Measurements from ENCODE around the gene SERP2. TPM values are rescaled to one million over a fixed set of nuclear protein-coding genes. Genes with fewer than 3 reads are reported as not detected.

The SERP2 gene
- total RNA-seq, 1 experiment from 2014 or later: not detected

GRCh38 chr13:44439452-44440024 lies 65.9 kb downstream of the SERP2 start:
- Histone ChIP-seq H3K27me3 (ENCODE audit: insufficient read depth, low read length) (no peaks in the 10 kb centered on the region), H3K9me2 (ENCODE audit: insufficient read depth) (no peaks in the 10 kb centered on the region), H3K27ac (ENCODE audit: low read depth, low read length) (no peak overlapping the region), H3K9ac (ENCODE audit: low read length) (no peak overlapping the region), H3K9me3 (ENCODE audit: control insufficient read depth in 1 of 2, insufficient read depth in 1 of 2, low read depth in 1 of 2, low read length in 2 of 2) (no peaks in the 10 kb centered on the region), H4K20me1 (ENCODE audit: insufficient read depth) (peaks cover 6% of the 10 kb centered on the region; the same call in 1 of the 2 replicates), H3K4me1 (ENCODE audit: control insufficient read depth in 1 of 2, insufficient read depth in 2 of 2, low read length in 2 of 2) (peaks cover 19 to 28% of the 10 kb centered on the region in 2 experiments), H3K36me3 (ENCODE audit: control insufficient read depth in 1 of 2, insufficient read depth in 2 of 2, low read length in 2 of 2) (peaks cover 3 to 12% of the 10 kb centered on the region in 2 experiments; a peak in 2 of 4 replicates), H3K79me2 (ENCODE audit: insufficient read depth, low read length) (peaks cover 21% of the 10 kb centered on the region), H3K4me2 (ENCODE audit: low read length) (no peak overlapping the region), H2AFZ (ENCODE audit: low read depth, low read length, poor library complexity, severe bottlenecking) (no peak overlapping the region), H3K4me3 (replicated peaks in 1 of 2; ENCODE audit: low read depth in 1 of 2, low read length in 2 of 2) (no peak overlapping the region)
- TF ChIP-seq EZH2phosphoT487 (IDR thresholded peaks at IDR 0.05; ENCODE audit: borderline replicate concordance): no peak
- no peak for TF ChIP-seq CEBPB (IDR thresholded peaks at IDR 0.05; ENCODE audit: low read depth)
- TF ChIP-seq RAD21 (IDR thresholded peaks at IDR 0.05; ENCODE audit: low read depth): no peak
- TF ChIP-seq CBX3 (IDR thresholded peaks at IDR 0.05; ENCODE audit: low read depth): no peak
- no peak for TF ChIP-seq ZFX (IDR thresholded peaks at IDR 0.05)
- no peak for TF ChIP-seq SRF (IDR thresholded peaks at IDR 0.05; ENCODE audit: low read depth)
- TF ChIP-seq TCF7L2 (IDR thresholded peaks at IDR 0.05; ENCODE audit: borderline replicate concordance, extremely low read depth, insufficient read depth, insufficient read length): no peak
- ChIA-PET RAD21 (ENCODE audit: low non-redundant PET in 1 of 2, low total read pairs in 2 of 2, uncharacterized antibody in 2 of 2, unreplicated experiment in 2 of 2) (interaction anchor here in 1 of 2 experiments (1.1 kb wide), 1 partner anchor 531 kb away, joined by 3 read pairs; no protein-coding TSS in a partner anchor), CTCF (interaction anchor here (0.9 to 4.9 kb wide), 5 partner anchors 516 to 545 kb away, joined by 3 to 91 read pairs (median 5); no protein-coding TSS in a partner anchor), POLR2A (no interaction called here)
- no TSS peak for BruUV-seq (replicated peaks)
- ATAC-seq (no peak), DNase-seq (ENCODE audit: low read depth, low spot score) (no peak)
- intact Hi-C loops (cut with micrococcal nuclease): loop anchor here (5.0 kb wide), 1 partner anchor 33 kb away; no protein-coding TSS in a partner anchor

GRCh38 chr13:44440046-44440608 lies 66.5 kb downstream of the SERP2 start:
- no peak overlapping the region for H2AFZ ChIP-seq (ENCODE audit: low read depth, low read length, poor library complexity, severe bottlenecking)
- H3K9me3 ChIP-seq (ENCODE audit: control insufficient read depth in 1 of 2, insufficient read depth in 1 of 2, low read depth in 1 of 2, low read length in 2 of 2): no peaks in the 10 kb centered on the region
- peaks cover 16 to 22% of the 10 kb centered on the region in 2 experiments for H3K4me1 ChIP-seq (ENCODE audit: control insufficient read depth in 1 of 2, insufficient read depth in 2 of 2, low read length in 2 of 2)
- intact Hi-C loops (cut with micrococcal nuclease): no loop called here
- DNase-seq (ENCODE audit: low read depth, low spot score) (no peak), ATAC-seq (no peak)
- peaks cover 0 to 8% of the 10 kb centered on the region in 2 experiments; a peak in 1 of 4 replicates for H3K36me3 ChIP-seq (ENCODE audit: control insufficient read depth in 1 of 2, insufficient read depth in 2 of 2, low read length in 2 of 2)
- 0 out of 2 replicates have a peak, but pooled peaks cover 6% of the 10 kb centered on the region for H4K20me1 ChIP-seq (ENCODE audit: insufficient read depth)
- H3K27ac ChIP-seq (ENCODE audit: low read depth, low read length): no peak overlapping the region
- no peaks in the 10 kb centered on the region for H3K9me2 ChIP-seq (ENCODE audit: insufficient read depth)
- ChIA-PET RAD21 (ENCODE audit: low non-redundant PET in 1 of 2, low total read pairs in 2 of 2, uncharacterized antibody in 2 of 2, unreplicated experiment in 2 of 2) (no interaction called here), POLR2A (interaction anchor here (0.6 kb wide), 2 partner anchors 9 to 33 kb away, joined by 3 read pairs; no protein-coding TSS in a partner anchor), CTCF (interaction anchor here (0.7 to 4.9 kb wide), 3 partner anchors 307 to 532 kb away, joined by 3 to 91 read pairs (median 6); no protein-coding TSS in a partner anchor)
- no peaks in the 10 kb centered on the region for H3K27me3 ChIP-seq (ENCODE audit: insufficient read depth, low read length)
- H3K9ac ChIP-seq (ENCODE audit: low read length): no peak overlapping the region
- H3K79me2 ChIP-seq (ENCODE audit: insufficient read depth, low read length): peaks cover 15% of the 10 kb centered on the region
- no peak for TF ChIP-seq JUND (IDR thresholded peaks at IDR 0.05)
- no peak for TF ChIP-seq YY1 (IDR thresholded peaks at IDR 0.05; ENCODE audit: extremely low read depth, insufficient replicate concordance, low read depth, low read length)
- no peak for TF ChIP-seq EZH2phosphoT487 (IDR thresholded peaks at IDR 0.05; ENCODE audit: borderline replicate concordance)
- TF ChIP-seq REST (IDR thresholded peaks at IDR 0.05; ENCODE audit: low read depth): no peak
- TF ChIP-seq CBX3 (IDR thresholded peaks at IDR 0.05; ENCODE audit: low read depth): no peak
- BruUV-seq (replicated peaks): no TSS peak
- H3K4me2 ChIP-seq (ENCODE audit: low read length): no peak overlapping the region
- no peak overlapping the region for H3K4me3 ChIP-seq (replicated peaks in 1 of 2; ENCODE audit: low read depth in 1 of 2, low read length in 2 of 2)

All from HCT116 (cell line).